Fibroblast of skin of right quadriceps (primary cell): ENCODE measurements around the gene SHLD2.
"Not testable (repeated sequence)": the region's sequence is repeated elsewhere in the genome, so short reads cannot be mapped to it uniquely, and the experiment has no call there.

Source experiments
- DNase-seq: peaks from one replicate; pipeline ENCODE4 v3.0.0-alpha.2; 2013

The SHLD2 gene

GRCh38 chr10:87149020-87149609, 54.1 kb downstream of the SHLD2 start:
- not testable (repeated sequence) for DNase-seq

DNA sequence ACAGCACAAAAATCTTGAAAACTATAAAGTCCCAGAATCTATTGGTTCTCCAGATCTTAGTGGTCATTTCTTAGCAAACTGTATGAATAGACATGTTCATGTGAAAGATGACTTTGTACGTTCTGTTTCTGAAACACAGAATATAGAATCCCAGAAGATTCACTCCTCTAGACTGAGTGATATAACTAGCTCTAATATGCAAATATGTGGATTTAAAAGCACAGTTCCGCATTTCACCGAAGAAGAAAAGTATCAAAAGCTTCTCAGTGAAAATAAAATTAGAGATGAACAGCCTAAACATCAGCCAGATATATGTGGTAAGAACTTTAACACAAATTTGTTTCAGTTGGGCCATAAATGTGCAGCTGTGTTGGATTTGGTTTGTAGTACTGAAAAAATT, 56.5 kb downstream of the SHLD2 start:
- not testable (repeated sequence) for DNase-seq

- DNase-seq: not testable (repeated sequence)
Observed at GRCh38 chr10:87156841-87157240, 61.8 kb downstream of the SHLD2 start.

DNA sequence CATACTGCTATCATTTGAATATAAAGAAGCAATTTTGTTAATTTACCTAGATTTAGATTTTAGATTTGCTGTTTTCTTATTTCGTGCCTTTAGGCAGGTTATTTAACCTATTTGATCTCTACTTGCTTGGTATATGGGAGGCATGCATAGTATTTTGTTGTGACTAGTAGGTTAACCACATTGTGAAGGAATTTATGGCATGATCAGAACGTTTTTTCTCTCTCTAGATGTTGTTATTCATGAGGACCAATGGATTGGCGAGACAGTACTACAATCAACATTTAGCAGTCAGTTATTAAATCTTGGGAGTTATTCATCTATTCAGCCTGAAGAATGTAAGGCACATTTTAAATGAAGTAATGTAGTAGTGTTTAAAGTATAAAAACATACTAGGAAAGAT, 62.8 kb downstream of the SHLD2 start:
- peak; percentile 54 for DNase-seq

GRCh38 chr10:87162703-87163293, 67.8 kb downstream of the SHLD2 start:
- not testable (repeated sequence) for DNase-seq

DNA sequence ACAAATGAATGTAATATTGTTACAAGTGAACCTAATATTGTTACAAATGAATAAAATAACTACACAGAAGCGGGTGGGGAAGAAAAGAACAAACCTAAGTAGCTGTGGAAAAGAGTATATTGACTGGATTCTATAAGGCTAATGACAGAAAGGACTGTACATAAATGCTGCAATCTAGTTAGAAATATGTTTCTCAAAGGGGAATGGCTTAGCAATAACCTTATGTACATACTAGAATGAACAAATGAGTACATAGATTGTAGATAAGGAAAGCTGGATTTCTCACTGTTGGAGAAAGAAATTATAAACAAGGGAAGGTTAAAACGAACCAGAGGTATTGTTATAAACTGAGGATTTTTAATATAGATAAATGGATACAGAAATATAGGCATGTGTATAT, 68.4 kb downstream of the SHLD2 start:
- not testable (repeated sequence) for DNase-seq

- DNase-seq: not testable (repeated sequence)
Observed at GRCh38 chr10:87169857-87170256, 74.9 kb downstream of the SHLD2 start.

DNA sequence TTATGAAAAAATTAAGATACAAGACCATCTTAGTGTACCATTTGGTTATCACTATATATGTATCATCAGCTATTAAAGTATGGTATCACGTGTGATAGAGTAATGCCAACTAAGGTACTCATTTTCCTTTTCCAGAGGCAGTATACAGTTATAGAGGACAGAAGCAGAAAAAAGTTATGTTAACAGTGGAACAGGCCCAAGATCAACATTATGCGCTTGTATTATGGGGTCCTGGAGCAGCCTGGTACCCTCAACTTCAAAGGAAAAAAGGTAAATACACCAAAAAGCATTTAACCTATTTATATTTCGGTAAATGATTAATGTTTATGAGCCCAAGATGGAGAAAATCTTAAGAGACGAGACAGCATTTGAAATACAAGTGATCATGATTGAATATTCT, 75.7 kb downstream of the SHLD2 start:
- DNase-seq: not testable (repeated sequence)

DNA sequence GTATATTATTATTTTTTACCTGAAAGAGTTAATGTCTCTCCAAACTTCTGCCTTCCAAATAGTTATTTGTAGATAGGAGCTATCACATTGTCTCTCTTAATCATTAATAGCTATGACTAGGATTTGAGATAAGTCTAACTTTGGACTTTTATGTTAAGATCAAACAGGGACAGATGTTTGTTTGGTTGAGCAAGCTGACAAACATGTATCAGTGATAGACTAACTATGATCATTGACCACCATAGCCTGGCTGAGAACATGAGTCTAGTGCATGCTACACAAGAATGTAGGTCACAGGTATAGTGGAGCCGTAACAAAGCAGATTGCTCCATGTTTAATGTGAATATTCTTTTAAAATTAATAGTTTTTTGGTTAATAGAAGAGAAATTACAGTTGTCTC, 76.7 kb downstream of the SHLD2 start:
- not testable (repeated sequence) for DNase-seq

DNA sequence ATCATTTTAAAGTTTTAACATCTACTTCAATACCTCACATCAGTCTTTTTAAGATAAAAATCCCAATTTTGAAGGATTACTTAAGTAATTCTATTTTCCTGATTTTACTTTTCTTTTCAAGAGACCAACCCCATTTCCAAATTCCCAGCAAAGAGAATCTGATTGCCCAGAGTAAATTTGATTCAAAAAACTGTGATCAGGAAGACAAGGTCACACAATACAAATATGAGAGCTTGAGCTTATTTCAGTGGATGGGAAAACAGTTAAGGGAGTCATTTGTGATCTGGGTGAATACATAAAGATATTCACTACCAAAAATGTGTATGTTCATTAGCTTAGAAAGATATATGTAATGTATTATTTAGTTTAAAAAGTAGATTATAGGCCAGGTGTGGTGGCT, 77.2 kb downstream of the SHLD2 start:
- DNase-seq: not testable (repeated sequence)

DNA sequence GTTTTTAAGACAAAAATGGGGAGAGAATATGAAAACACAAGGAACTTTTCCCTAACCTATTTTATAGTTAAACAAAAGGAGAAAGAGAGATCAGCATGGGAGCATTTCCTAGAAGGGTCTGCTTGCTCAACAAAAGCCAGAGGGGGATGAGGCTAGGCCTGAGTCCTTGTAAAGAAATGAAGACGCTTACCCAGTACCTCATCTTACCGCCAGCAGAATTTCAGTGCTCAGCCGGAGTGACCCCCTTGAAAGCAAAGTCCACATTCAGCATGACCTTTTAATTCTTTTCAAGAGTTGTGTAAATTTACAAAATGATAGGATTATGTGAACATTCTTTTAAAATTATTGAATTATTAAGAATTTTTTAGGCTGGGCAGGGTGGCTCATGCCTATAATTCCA, 82.6 kb downstream of the SHLD2 start:
- DNase-seq: not testable (repeated sequence)

- not testable (repeated sequence) for DNase-seq
Observed at GRCh38 chr10:87184421-87184820, 89.4 kb downstream of the SHLD2 start.

- DNase-seq: not testable (repeated sequence)
Observed at GRCh38 chr10:87186016-87186415, 91.0 kb downstream of the SHLD2 start.

DNA sequence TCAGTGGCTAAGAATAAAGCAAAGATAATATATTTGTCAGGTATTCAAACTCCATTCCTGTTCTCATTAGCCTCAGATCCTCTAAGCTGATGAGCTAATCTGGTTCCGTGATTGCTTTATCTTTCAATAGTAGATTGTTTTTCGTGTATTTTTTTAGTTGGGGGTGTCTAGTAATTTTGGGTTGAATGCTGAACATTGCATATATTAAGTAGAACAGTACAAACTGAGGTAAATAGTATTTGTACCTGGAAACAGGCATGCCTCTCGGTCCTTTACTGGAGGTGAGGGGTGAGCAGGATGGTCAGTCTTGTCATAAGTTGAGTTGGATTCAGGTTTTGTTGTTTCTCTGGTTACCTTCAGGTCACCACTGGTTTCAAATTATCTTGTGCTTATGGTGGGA, 92.6 kb downstream of the SHLD2 start:
- not testable (repeated sequence) for DNase-seq

DNA sequence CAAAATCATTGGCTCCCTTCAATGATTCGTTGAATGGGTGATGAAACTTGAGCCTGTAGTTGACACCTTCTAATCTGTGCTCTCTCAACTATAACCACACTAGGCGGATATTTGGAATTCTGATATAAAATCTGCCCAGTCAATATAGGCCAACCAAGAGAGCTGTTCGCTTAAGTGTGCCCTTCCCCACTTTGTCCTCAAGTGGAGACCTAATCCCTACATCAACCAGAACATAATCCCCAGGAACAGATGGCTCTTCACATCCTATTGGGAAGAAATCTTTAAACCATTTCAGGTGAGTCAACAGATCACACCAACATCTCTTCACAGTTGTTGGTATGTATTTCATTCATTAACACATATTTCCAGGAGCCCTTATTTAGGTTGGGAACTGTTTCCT, 96.8 kb downstream of the SHLD2 start:
- DNase-seq: not testable (repeated sequence)

GRCh38 chr10:87200924-87201323, 105.9 kb downstream of the SHLD2 start:
- DNase-seq: peak; percentile 24

DNA sequence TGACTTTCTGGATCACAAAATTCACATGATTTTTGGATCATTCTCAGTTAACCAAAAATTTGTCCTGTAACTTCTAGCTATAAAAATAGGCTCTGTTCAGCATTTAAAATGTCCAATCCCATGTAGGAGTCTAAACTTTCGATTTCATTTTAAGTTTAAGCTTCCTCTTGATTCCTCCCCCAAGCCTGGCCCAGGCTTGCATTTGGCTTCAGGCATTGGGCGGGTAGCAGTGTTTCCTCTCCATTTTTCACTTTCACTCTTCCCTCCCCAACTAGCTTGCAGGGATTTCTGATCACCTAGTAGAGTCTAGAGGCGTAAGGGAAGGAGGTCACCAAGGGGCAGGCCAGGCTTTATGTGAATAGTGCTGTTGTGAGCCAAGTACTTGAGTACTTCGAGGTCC, 109.8 kb downstream of the SHLD2 start:
- not testable (repeated sequence) for DNase-seq

DNA sequence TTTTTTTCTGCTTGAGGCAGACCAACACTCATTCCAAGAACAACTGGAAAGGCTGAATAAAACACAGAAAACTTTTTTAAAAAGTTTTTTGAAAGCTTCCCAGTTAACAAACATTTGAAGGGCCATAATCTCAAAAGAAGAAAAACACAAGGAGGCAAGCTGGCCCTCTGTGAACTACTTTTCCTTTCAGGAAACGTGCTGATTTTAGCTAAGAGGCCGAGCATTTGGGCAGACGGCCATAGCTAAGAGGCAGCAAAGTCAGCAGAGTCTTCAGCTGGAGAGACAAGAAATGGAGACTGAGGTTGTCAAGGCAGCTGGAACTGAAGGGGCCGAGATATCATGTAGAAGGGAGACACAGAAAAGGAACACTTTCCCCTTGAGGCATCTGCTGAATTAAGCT, 111.9 kb downstream of the SHLD2 start:
- DNase-seq: not testable (repeated sequence)

DNA sequence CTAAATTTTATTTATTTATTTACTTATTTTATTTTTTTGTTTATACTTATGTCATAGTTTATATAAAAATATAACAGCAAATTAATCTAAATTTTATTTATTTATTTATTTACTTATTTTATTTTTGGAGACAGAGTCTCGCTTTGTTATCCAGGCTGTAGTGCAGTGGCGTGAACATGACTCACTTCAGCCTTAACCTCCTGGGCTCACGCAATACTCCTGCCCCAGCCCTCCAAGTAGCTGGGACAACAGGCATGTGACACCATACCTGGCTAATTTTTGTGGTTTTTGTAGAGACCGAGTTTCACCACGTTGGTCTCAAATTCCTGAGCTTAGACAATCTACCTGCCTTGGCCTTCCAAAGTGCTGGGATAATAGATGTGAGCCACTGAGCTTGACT, 115.3 kb downstream of the SHLD2 start:
- DNase-seq: not testable (repeated sequence)

- peak; percentile 19 for DNase-seq
Observed at GRCh38 chr10:87211848-87212247, 116.8 kb downstream of the SHLD2 start.

DNA sequence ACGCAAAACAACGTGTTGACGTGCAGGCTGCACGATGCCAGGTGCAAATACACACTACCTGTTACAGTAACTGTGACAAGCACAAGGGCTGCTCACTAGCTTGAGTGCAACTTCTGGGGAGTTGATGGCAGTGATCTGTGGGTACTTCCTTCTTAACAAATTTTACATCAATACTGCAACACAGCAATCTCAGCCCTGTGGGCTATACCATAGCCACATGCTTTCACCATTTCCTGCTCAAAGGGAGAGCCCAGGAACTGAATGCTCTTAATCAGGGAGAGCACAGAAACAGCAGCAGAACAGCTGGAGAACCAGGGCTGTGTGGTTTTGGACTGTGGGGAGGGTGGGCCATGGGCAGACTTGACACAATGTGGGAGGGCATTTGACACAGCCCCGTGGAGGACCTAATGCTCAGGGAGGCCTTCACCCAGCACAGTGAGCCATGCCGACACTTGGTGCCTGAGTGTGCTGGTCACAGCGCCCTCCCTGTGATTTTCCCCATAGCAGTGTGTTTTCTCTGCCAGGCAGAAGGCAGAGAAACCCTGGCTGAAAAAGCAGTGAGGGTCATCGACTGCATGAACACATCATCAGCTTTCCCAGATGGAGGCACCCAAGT, 118.3 kb downstream of the SHLD2 start:
- DNase-seq: not testable (repeated sequence)

- not testable (repeated sequence) for DNase-seq
Observed at GRCh38 chr10:87213806-87214205, 118.8 kb downstream of the SHLD2 start.

GRCh38 chr10:87216120-87216519, 121.1 kb downstream of the SHLD2 start:
- DNase-seq: not testable (repeated sequence)

- DNase-seq: not testable (repeated sequence)
Observed at GRCh38 chr10:87219370-87219769, 124.4 kb downstream of the SHLD2 start.
